GM20000 (cell line): Measurements from ENCODE around the gene CDK5RAP2.

ENCODE experiments used
- DNase-seq: peaks from one replicate; pipeline ENCODE4 v3.0.0; 2012; ENCODE audit warnings: low spot score
- TF ChIP-seq, protein P1 (sequence below): IDR thresholded peaks from 2 replicates; pipeline ENCODE4 v1.5.1; 2012; ENCODE audit warnings: mild to moderate bottlenecking, control low read depth; ENCODE audit errors: extremely low read depth, missing control alignments

The CDK5RAP2 gene

DNA sequence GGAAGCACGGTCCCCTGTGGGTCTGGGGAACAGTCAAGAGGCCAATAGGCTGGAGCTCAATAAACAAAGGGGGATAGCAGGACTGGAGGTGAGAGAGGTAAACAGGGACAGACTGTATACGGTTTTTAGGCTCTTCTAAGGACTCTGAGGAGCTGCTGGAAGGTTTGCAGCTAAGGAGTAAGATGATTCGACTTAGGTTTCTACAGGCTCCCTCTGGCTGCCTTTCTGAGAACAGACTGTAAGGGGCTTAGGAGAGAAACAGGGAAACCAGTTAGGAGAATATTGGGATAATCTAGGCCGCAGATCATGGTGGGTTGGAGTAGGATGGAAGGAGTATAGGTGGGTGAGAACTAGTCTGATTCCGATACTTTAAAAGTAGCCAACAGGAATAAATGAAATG, 10.4 kb downstream of the CDK5RAP2 start:
- DNase-seq, result no peak
- TF ChIP-seq, protein P1, sequence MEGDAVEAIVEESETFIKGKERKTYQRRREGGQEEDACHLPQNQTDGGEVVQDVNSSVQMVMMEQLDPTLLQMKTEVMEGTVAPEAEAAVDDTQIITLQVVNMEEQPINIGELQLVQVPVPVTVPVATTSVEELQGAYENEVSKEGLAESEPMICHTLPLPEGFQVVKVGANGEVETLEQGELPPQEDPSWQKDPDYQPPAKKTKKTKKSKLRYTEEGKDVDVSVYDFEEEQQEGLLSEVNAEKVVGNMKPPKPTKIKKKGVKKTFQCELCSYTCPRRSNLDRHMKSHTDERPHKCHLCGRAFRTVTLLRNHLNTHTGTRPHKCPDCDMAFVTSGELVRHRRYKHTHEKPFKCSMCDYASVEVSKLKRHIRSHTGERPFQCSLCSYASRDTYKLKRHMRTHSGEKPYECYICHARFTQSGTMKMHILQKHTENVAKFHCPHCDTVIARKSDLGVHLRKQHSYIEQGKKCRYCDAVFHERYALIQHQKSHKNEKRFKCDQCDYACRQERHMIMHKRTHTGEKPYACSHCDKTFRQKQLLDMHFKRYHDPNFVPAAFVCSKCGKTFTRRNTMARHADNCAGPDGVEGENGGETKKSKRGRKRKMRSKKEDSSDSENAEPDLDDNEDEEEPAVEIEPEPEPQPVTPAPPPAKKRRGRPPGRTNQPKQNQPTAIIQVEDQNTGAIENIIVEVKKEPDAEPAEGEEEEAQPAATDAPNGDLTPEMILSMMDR, result no peak

DNA sequence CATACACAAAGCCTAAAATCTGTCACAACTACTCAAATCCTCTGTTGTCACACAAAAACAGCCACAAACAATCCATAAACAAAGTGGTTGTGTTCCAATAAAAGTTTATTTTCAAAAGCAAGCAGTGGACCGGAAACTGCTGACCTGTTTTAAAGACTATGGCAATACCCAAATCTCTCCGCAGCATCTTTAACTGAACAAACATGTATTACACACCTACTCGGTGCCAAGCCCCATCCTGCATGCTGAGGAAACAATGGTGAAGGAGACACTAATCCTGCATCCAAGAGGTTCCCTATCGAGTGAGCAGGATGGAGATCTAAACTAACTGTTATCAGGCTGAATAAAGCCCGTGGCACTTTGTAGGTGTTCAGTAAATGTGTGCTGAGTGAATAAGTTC, 11.2 kb downstream of the CDK5RAP2 start:
- DNase-seq, result no peak
- TF ChIP-seq, protein P1, result no peak

DNA sequence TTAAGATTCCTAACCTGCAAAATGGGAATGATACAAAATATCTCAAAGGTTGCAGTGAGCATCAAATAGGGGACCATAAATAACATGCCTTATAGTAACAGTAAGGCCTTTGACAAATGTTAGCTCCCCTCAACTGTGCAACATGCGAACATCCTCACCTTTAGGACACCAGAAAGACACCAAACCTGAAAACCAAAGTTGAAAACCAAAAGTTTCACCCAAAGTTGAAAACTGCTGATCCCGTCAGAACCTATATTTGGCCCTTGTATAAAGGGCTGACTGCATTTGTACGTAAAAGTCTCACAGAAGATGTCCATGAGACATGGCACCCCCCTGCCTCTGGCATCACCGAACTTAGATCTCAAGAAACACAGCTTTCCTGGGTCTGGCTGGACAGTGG, 12.1 kb downstream of the CDK5RAP2 start:
- DNase-seq, result no peak
- TF ChIP-seq, protein P1, result no peak

DNA sequence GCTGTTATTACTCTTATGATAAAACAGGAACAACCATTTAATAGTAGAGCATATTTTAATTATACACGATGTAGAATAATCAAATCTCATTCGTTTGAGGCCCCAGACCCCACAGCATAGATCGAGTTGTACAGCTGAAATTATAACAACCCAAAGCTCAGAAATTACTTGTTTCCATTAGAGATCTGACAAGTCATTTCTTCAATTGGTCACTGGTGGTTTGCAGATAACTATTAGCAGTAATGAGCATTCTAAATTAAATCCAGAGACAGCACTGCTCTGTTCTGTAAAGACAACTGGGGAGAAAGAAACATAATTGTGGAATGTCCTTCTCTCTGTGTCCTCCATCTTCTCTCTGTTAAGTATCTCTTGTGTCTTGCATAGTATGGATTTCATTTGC, 12.9 kb downstream of the CDK5RAP2 start:
- DNase-seq, result no peak
- TF ChIP-seq, protein P1, result no peak

DNA sequence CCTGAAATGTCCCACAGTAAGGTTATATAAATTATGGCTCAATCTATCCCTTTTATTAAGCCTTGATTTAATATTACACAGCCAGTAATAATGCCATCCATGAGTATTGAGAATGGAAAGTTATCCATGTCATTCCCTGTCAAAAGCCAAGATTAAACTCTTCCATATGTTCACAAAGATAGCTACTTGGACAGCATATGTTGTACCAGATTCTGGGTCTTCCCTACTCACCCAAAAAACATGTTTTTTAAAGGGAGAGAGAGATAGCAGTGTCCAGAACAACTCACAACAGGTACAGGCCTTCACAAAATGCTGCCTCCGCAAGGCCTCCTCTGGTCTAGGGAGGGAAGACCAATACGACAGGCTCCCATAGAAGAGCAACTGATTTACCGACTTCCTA, 15.4 kb downstream of the CDK5RAP2 start:
- DNase-seq, result no peak
- TF ChIP-seq, protein P1, result no peak

DNA sequence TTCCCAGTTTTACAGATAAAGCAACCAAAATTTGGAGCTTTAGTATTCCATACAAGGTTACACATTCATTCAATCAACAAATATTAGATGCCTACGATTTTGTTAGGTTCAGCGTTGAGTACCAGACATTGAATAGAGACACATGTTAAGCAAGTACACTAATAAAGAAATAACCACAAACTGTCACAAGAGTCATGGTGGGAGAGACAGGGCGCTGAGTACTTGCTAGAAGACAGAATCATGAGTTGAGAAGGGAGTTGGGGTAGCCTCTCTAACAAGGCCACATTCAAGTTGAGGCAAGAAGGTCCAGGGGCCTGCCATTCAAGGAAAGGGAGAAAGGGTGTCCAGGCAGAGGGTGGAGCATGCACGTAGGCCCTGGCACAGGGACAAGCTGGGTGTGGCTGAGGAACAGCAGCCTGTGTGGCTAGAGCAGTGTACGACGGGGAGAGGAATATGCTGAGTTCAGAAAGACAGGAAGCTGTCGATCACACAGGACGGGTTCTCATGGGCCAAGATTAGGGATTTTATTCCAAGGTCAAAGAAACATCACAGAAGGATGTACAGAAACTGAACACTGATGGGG, 17.0 kb downstream of the CDK5RAP2 start:
- TF ChIP-seq, protein P1, result no peak
- DNase-seq, result no peak

DNA sequence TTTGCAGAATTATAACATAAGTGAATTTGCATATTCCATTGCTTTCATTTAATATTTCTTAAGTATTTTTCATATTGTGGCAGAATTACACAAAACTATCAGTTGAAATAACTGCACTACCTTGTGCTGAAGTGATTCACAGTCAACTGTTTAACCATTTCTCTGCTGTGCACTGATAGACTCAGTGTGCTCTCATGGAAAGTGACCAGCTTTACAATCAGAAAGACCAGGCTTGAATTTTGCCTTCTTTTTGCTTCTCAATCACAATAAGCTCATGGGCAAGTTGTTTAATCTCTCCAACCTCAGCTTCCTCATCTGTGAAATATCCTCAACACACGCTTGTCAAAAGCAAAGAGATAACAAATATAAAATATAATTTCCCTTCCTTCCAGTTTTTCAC, 18.3 kb downstream of the CDK5RAP2 start:
- TF ChIP-seq, protein P1, result no peak
- DNase-seq, result no peak
